LHCN-M2 (cell line): ENCODE results near the gene SEMA4D. TPM values are rescaled to one million over a fixed set of nuclear protein-coding genes. Genes with fewer than 3 reads are reported as not detected.

Experiments used
- DNase-seq: peaks from one replicate; pipeline ENCODE4 v3.0.0-alpha.2; 2012; ENCODE audit warnings: low read depth
- total RNA-seq: library from RNA; depleted of rRNA; stranded (reverse); fragments of >200 nt; gene quantifications from 2 replicates; pipeline ENCODE4 v1.2.3, GENCODE V29; 2014

The SEMA4D gene
- total RNA-seq, 1 experiment from 2014 or later, result 0.06 TPM

GRCh38 chr9:89466451-89467277 lies 31.2 kb downstream of the SEMA4D start:
- DNase-seq, result no peak

GRCh38 chr9:89465726-89466308 lies 32.1 kb downstream of the SEMA4D start:
- DNase-seq, result no peak

- no peak for DNase-seq
These were observed 32.9 kb downstream of the SEMA4D start for GRCh38 chr9:89465001-89465451.

- no peak for DNase-seq
These were observed 33.5 kb downstream of the SEMA4D start for GRCh38 chr9:89464300-89464901.

GRCh38 chr9:89462817-89463683 lies 34.9 kb downstream of the SEMA4D start:
- DNase-seq, result no peak

GRCh38 chr9:89462199-89462598 lies 35.7 kb downstream of the SEMA4D start:
- no peak for DNase-seq

GRCh38 chr9:89461265-89461664 lies 36.6 kb downstream of the SEMA4D start:
- DNase-seq, result peak; percentile 7

- DNase-seq, result no peak
These were observed 37.4 kb downstream of the SEMA4D start for GRCh38 chr9:89460551-89460950.

- no peak for DNase-seq
These were observed 39.0 kb downstream of the SEMA4D start for GRCh38 chr9:89458768-89459496.

GRCh38 chr9:89457376-89457855 lies 40.5 kb downstream of the SEMA4D start:
- DNase-seq, result no peak

GRCh38 chr9:89455356-89455824 lies 42.5 kb downstream of the SEMA4D start:
- DNase-seq, result no peak

- DNase-seq, result no peak
These were observed 43.2 kb downstream of the SEMA4D start for GRCh38 chr9:89454498-89455355.

- no peak for DNase-seq
These were observed 44.5 kb downstream of the SEMA4D start for GRCh38 chr9:89453452-89453851.

- DNase-seq, result no peak
These were observed 45.4 kb downstream of the SEMA4D start for GRCh38 chr9:89452561-89452960.

- no peak for DNase-seq
These were observed 47.7 kb downstream of the SEMA4D start for GRCh38 chr9:89450213-89450612.

GRCh38 chr9:89449261-89449671 lies 48.6 kb downstream of the SEMA4D start:
- DNase-seq, result no peak

- no peak for DNase-seq
These were observed 49.1 kb downstream of the SEMA4D start for GRCh38 chr9:89448821-89449220.

GRCh38 chr9:89448381-89448780 lies 49.5 kb downstream of the SEMA4D start:
- no peak for DNase-seq

- DNase-seq, result no peak
These were observed 50.5 kb downstream of the SEMA4D start for GRCh38 chr9:89447416-89447815.

- no peak for DNase-seq
These were observed 51.0 kb downstream of the SEMA4D start for GRCh38 chr9:89446961-89447310.
